GM19452 (cell line): ENCODE data around the gene CACNB3.

ENCODE experiments used
- ATAC-seq: cut with Tn5 transposase; IDR thresholded peaks from one replicate; pipeline ENCODE4 v1.9.1; 2021; ENCODE audit not compliant: unreplicated experiment

CACNB3 gene

DNA sequence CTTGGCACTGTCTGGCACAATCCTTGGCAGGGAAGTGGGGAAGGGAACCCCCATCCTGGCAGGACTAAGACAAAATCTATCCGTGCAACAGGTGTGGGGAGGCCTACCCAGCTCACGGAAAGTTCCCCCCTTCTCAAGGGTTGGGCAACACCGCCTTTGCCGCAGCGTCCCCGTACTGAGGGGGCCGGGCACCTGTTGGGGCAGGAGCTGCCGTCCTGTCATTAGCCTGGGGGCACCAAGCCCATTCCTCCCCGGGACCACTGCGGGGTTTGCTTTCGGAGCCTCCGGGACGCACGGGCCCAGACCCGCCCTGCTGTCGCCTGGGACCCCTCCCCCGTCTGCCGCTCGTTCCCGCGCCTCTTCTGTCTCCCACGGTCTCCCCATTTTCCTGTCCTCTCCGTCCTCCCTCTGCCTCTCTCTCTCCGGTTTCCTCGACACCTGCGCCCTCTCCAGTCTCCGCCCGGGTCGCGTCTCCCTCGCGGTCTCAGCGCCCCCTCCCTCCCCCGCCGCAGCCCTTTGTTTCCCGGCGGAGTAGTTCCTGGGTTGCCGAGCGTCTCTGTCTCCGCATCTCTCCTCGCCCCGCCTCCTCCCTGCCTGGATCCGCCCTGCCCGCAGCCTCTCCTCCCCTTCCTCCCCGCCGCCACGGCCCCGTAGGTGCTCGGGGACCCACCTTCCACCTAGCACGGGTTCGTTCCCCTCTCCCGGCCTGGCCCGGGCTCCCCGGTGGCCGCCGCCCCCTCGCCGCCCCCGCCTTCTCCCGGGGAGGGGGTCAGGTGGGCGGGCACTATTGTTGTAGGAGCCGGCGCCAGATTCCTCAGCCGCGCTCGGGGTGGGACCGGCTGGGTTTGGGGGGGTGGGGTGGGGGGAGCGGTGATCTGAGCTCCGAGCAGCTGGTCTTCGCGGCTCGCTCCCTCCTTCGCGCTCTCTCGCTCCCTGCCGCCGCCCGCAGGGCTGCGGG lies at the start of gene CACNB3:
TSS of gene CACNB3 (plus strand) at position 624 of the 958 bp plus-strand sequence. CDS start 434 bp downstream, outside the sequence.
- ATAC-seq: no peak

GRCh38 chr12:48768736-48769135 lies 49.6 kb upstream of the CACNB3 start:
- ATAC-seq: no peak

- no peak for ATAC-seq
Observed at GRCh38 chr12:48770756-48771155, 47.5 kb upstream of the CACNB3 start.

GRCh38 chr12:48771588-48772112 lies 46.6 kb upstream of the CACNB3 start:
- ATAC-seq: no peak

GRCh38 chr12:48773686-48774085 lies 44.6 kb upstream of the CACNB3 start:
- no peak for ATAC-seq

DNA sequence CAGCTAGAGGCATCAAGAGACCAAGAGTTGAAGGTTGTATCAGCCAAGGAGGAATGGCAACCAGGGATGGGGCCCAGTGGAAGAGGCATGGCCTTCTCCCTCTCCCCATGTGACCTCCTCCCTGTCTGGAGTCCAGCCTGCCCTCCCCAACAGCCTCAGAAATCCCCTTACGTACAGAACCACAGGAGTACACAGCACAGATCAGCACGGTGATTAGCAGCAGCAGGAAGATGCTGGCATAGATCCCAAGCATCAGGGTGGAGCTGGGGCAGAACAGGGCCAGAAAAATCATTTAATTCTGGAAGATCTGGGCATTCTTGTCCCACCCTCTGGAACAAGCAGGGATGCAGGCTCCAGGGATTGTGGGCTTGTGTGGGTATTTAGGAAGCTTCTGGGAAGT lies 43.8 kb upstream of the CACNB3 start:
- ATAC-seq: no peak

DNA sequence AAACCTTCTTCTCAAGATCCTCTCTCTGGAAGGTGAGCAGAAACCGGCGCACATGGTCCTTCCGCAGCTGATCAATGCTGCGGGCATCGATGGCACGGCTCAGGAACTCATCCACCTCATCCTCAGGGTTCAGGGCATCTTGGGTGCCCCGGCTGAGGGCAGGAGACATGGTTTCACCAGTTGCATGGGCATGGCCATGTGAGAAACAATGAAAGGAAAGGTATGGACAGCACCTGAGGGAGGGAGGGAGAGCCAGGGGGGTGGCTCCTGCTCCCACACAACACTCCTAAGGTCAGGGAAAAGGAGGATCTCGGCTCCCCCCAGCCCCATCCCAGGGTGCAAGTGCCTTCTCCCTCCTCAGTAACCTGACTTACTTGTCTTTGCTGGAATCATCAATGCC lies 43.0 kb upstream of the CACNB3 start:
- ATAC-seq: no peak

- ATAC-seq: no peak
Observed at GRCh38 chr12:48775991-48776649, 42.2 kb upstream of the CACNB3 start.

DNA sequence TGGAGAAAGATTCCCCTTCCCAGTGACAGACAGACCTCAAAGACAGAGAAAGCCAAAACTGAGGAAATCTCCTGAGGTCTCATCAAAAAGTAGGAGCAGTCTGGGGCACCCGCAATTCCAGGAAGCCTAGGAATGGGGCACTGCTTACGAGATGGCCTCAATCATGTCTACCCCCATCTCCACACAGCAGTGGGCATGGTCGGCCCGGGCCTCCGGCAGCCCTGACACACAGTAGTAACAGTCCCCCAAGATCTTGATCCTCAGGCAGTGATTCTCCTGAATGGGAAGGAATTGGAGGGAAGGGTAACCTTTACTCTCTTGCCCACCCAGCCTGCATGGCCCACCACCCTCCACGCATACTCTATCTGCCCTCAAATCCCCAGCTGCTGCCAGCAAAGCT lies 41.3 kb upstream of the CACNB3 start:
- no peak for ATAC-seq

DNA sequence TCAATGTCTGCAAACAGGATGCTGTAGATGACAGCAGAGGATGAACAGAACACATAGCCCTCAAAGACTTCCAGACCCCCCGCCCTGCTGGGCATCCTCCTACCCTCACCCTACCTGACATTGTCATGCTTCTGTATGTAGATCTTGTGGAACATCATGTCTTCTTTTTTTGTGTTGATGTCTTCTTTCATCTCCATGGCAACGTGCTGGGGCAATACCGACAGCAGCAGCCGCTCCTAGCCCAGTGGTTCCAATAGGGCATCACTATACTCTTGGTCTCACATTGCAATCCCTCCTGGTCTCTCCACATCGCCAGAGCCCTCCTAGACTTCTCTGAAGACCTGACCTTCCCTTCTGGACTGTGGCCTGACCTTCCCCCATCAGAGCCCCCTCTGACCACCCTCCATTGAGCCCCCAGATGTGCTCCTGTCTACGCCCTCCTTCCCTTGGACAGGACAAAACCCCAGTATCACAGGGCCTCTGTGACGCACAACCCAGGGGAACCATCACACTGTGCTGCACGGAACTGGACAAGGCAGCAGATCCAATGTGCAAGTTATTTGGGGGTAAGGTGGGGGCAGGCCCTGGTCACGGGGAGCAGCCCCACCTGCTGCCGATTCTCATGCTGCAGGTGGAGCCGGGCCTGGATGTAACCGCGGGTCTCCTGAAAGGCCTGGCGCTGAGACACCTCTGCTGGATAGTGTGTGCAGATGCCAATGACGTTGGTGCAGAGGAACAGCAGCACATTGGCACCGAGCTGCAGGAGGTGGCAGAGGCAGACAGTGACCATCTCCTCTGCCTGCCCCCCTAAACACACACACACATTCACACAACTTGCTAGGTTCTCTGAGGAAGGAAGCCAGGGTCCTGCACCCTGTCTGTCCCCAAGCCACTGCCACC lies 40.5 kb upstream of the CACNB3 start:
- ATAC-seq: no peak

- ATAC-seq: no peak
Observed at GRCh38 chr12:48779869-48780268, 38.4 kb upstream of the CACNB3 start.

DNA sequence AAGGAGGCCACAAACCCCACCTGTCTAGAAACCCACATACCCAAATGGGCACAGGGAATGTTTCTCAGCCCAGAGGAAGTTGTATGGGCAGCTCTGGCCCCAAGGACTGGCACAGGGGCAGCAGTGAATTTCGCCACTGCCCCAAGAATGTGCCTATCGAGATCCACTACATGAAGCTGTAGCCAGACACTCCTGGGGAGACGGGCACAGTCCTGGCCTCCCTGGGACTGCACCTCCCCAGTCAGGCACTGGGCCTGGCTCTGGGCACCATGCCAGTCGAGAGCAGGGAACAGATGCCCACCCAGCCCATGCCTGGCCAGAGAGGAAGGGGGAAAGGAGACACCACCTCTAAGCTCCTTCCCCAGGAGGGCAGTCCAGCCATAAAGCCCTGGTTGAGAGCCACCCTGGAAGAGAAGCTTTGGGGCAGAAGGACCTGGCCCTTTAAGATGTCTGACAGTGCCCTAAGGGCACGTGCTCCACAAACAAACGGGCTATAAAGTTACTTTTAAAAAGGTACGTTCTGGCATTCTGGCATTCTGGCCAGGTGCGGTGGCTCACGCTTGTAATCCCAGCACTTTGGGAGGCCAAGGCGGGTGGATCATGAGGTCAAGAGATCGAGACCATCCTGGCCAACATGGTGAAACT lies 37.8 kb upstream of the CACNB3 start:
- ATAC-seq: no peak

DNA sequence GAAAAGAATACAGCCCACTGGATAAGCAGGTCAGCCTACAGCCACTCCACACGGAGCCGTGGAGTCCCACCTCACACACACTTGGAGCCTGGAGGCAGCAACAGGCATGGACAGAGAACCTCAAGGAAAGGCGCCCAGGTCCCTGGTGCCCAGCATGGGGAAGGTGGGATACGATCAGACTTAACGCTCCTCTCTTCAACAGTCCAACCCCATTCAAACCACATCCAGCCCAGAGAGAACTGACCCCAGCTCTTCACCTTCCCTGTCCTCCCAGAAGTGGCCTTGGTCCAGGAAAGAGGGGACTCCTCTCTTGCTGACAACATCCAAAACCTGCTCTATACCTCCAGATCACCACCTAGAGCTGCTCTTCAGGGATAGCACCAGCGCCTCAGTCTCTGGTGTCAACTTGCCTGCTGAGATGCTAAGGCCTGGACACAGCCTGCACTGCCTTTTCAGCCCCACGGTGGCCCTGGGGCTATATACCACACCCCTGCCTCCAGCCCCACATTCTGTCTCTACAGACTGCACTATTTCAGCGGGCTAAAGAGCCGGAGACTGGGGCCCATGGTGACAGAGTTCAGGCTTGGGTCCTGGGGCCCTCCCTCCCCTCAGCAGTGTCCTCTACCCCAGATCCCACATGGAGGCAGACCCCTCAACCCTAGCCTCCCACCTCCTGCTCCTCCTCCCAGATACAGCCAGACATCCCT lies 36.4 kb upstream of the CACNB3 start:
- no peak for ATAC-seq

DNA sequence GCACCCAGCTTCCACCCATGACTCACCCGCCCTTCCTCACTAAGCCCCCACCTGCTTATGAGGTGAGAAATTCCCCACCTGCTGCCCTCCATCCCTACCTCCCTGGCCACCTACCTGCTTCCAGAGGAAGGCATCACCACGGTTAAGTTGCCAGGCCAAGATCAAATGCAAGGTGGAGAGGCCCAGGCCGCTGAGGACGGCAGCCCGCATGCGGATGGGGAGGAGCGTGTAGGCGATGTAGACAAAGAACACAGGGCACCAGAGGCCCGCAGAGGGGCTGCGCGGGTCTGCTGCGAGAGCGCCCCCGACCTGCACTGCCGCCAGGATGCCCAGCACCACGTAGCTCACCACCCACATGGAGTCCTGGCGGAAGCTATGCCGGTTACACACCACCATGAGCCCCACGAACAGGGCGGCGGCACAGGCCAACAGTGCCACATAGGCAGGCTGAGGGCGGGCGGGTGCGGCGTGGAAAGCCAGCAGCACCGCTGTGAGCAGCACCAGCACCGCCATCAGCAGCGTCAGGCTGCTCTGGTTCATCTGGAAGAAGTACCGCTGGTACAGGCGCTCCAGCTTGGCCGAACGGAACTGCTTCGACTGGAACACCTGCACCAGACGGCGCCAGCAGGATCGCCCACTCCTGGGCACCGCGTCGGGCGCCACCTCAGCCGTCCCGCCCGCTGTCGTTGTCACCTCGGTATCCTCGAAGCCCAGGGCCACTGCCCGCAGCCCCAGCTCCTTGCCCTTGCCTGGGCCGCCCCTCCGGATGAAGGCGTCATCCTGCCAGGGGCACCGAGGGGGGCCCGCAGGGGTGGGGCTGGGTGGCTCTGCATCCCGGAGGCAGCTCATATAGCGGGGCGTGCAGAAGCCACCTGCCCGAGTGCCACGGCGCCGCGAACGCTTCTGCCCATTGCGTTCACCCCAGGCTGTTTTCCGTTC lies 35.6 kb upstream of the CACNB3 start:
- no peak for ATAC-seq

- ATAC-seq: no peak
Observed at GRCh38 chr12:48783432-48783831, 34.9 kb upstream of the CACNB3 start.

DNA sequence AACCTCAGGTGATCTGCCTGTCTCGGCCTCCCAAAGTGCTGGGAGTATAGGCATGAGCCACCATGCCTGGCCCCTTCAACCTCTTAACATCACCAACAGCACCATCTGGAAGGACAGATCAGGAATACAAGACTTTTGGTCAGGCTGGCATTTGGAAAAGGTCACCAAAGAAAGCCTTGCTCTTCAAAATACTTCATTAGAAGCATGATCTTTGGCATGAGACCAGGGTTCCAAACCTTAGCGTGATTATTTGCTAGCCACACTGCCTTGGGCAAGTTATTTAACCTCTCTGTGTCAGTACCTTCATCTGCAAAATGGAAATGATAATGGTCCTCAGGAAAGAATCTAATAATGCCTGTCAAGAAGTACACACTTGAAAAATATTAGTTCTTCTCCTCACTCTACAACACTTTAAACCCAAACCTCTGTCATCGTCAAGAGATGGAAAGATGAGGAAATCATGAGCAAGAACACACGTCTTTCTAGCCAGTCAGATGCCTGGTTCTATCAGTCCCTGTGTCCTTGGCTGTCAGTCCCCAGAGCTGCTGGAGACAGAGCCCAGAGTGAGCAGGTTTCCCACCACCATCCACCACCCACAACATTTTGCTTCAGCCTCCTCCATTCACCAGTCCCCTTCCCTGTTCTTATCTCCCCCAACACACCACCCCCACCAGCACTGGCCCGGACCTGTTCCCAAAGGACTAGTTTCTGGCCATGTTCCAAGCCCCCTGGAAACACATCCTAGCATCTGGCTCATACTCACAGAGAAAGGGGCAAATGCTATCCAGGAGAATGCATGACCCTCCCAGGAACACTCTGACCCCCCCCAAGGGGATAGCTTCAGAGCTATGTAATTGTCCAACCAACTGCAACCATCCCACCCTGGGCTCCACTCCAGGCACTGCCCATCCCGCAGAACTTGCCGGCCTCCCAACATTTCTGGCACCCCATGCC lies 31.4 kb upstream of the CACNB3 start:
- ATAC-seq: no peak

DNA sequence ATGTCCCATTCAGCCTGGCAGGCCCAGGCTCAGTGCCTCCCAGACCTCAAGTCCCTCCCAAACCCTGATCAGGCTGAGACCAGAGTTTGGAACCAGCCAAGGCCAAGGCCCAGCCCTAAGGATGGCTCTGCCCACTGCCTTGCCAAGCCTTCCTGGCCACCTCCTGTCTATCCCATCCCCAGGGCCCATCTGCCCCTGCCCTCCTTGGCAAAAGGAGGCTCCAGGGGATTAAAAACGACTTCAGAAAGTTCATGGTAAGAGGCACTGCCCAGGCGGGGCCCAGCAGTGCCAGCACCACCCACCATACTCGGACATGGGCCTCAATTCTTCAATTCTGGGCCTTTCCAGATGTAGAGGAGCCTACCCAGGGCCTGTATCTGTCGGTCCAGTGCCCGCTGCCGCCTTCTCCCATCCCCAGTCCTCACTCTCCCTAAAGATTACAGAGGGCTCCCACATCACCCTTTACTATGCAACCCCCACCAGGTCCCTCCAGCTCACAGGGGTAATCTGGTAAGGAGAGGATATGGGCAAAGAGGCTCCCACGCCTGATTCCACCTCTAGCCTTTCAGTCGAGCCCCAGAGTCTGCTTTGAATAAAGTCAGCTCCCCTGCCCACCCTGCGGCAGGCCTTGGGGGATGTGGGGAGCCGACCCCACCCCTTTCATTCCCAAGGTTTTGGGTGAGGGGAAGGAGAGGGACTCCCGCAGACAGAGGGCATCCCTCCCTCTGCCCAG lies 30.3 kb upstream of the CACNB3 start:
- no peak for ATAC-seq
